ENCODE measurements around the gene SIPA1L3. TPM values are rescaled to one million over a fixed set of nuclear protein-coding genes. Genes with fewer than 3 reads are reported as not detected.

Gene SIPA1L3
- total and polyA plus RNA-seq, 10 of the 15 experiments (the other 5 are each of a cell fraction or from before 2014, with no cell fraction given) = 0.24 to 66.2 (median 19.1) TPM

GRCh38 chr19:38133319-38133718 lies 226.3 kb downstream of the SIPA1L3 start:
- in situ Hi-C loops (cut with MboI) = no loop called here
- DNase-seq (ENCODE audit: low read depth, low spot score) (no peak), ATAC-seq (no peak), FAIRE-seq (no peak)
- H3K27ac ChIP-seq (ENCODE audit: control insufficient read depth, insufficient read depth) = no peak overlapping the region
- intact Hi-C loops (cut with micrococcal nuclease; ENCODE audit: unreplicated experiment) = no loop called here
- no peaks in the 10 kb centered on the region for H3K9me3 ChIP-seq (replicated peaks; ENCODE audit: control insufficient read depth, insufficient read depth, low read length)
- H4K20me1 ChIP-seq (ENCODE audit: control insufficient read depth, insufficient read depth) = no peaks in the 10 kb centered on the region; the same call in 1 of the 2 replicates
- peaks cover 3 to 5% of the 10 kb centered on the region in 2 experiments; a peak in 3 of 4 replicates for H3K36me3 ChIP-seq (ENCODE audit: control insufficient read depth in 2 of 2, insufficient read depth in 2 of 2, low read length in 1 of 2)
- H3K4me2 ChIP-seq (ENCODE audit: control insufficient read depth, insufficient read depth) = no peak overlapping the region
- POLR2A ChIA-PET = interaction anchor here (0.5 kb wide), 1 partner anchor 85 kb away, joined by 4 read pairs; no protein-coding TSS in a partner anchor
- 97% methylated on average over 3 of the region's 3 CpGs for WGBS (ENCODE audit: insufficient coverage, insufficient replicate concordance, low lambda C conversion rate, missing lambda C conversion rate)
- no TSS peak for BruUV-seq (replicated peaks)
- H3K4me3 ChIP-seq = no peak overlapping the region
- CTCF ChIA-PET = interaction anchor here (0.6 to 4.7 kb wide), 7 partner anchors 10 to 231 kb away, joined by 3 to 19 read pairs (median 4); no protein-coding TSS in a partner anchor
- no peak for TF ChIP-seq RAD51 (IDR thresholded peaks at IDR 0.05)
- no peak overlapping the region for H2AFZ ChIP-seq (ENCODE audit: control insufficient read depth, low read depth, low read length)
- RAD21 ChIA-PET (ENCODE audit: unreplicated experiment) = interaction anchor here (1.3 kb wide), 1 partner anchor 231 kb away, joined by 3 read pairs; no protein-coding TSS in a partner anchor
- H3K4me1 ChIP-seq (ENCODE audit: control insufficient read depth, insufficient read depth, low read length) = no peaks in the 10 kb centered on the region
- H3K27me3 ChIP-seq (replicated peaks in 1 of 2; ENCODE audit: control insufficient read depth in 2 of 2, insufficient read depth in 2 of 2, low read length in 1 of 2) = no peaks in the 10 kb centered on the region
- no peak overlapping the region for H3K9ac ChIP-seq (ENCODE audit: control insufficient read depth, insufficient read depth, low read length)
- H3K79me2 ChIP-seq (ENCODE audit: control insufficient read depth, insufficient read depth, low read length) = no peaks in the 10 kb centered on the region
- SMC1A ChIA-PET (ENCODE audit: uncharacterized antibody, unreplicated experiment) = interaction anchor here (1.1 to 1.2 kb wide), 2 partner anchors 15 to 100 kb away, joined by 3 read pairs; no protein-coding TSS in a partner anchor

DNA sequence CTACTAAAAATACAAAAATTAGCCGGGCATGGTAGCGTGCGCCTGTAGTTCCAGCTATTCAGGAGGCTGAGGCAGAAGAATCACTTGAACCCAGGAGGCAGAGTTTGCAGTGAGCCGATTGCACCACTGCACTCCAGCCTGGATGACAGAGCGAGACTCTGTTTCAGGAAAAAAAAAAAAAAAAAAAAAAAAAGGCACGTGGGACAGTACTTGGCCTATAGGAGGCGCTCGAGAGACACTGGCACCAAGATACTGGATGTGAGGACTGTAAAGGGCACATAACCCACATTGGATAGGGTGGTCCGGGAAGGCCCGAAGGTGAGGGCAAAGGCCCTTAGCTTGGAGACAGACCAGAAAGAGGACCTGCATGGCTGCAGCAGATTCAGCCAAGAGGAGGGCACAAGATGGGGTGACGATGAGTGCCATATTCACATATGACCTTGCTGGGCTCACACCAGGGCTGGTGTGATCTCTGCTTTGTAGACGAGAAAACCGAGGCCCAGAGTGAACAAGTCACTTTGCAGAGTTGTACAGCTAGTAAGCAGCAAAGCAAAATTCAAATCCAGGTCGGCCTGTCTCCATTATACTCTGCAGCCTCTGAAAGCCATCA lies 227.6 kb downstream of the SIPA1L3 start:
- Histone ChIP-seq H3K9ac (ENCODE audit: control insufficient read depth, insufficient read depth, low read length) (no peak overlapping the region), H3K4me1 (ENCODE audit: control insufficient read depth, insufficient read depth, low read length) (no peaks in the 10 kb centered on the region), H3K9me3 (replicated peaks; ENCODE audit: control insufficient read depth, insufficient read depth, low read length) (no peaks in the 10 kb centered on the region), H3K27ac (ENCODE audit: control insufficient read depth, insufficient read depth) (no peak overlapping the region), H4K20me1 (ENCODE audit: control insufficient read depth, insufficient read depth) (no peaks in the 10 kb centered on the region; the same call in 1 of the 2 replicates), H3K4me2 (ENCODE audit: control insufficient read depth, insufficient read depth) (no peak overlapping the region), H3K27me3 (replicated peaks in 1 of 2; ENCODE audit: control insufficient read depth in 2 of 2, insufficient read depth in 2 of 2, low read length in 1 of 2) (no peaks in the 10 kb centered on the region), H3K36me3 (ENCODE audit: control insufficient read depth in 2 of 2, insufficient read depth in 2 of 2, low read length in 1 of 2) (peaks cover 3 to 5% of the 10 kb centered on the region in 2 experiments; a peak in 3 of 4 replicates), H3K79me2 (ENCODE audit: control insufficient read depth, insufficient read depth, low read length) (no peaks in the 10 kb centered on the region), H3K4me3 (no peak overlapping the region), H2AFZ (ENCODE audit: control insufficient read depth, low read depth, low read length) (no peak overlapping the region)
- peak; percentile 56 for ATAC-seq
- SMC1A ChIA-PET (ENCODE audit: uncharacterized antibody, unreplicated experiment) = interaction anchor here (0.6 to 3.5 kb wide), 4 partner anchors 101 to 232 kb away, joined by 3 to 14 read pairs (median 3); no protein-coding TSS in a partner anchor
- 69% methylated on average over 14 of the region's 14 CpGs for WGBS (ENCODE audit: insufficient coverage, insufficient replicate concordance, low lambda C conversion rate, missing lambda C conversion rate)
- DNase-seq (ENCODE audit: low read depth, low spot score) = no peak
- BruUV-seq (replicated peaks) = no TSS peak
- intact Hi-C loops (cut with micrococcal nuclease; ENCODE audit: unreplicated experiment) (no loop called here), in situ Hi-C loops (cut with MboI) (no loop called here)
- CTCF ChIA-PET = interaction anchor here (0.8 to 4.7 kb wide), 7 partner anchors 9 to 236 kb away, joined by 3 to 19 read pairs (median 5); no protein-coding TSS in a partner anchor
- FAIRE-seq = no peak
- RAD21 ChIA-PET (ENCODE audit: unreplicated experiment) = interaction anchor here (0.7 kb wide), 2 partner anchors 175 to 232 kb away, joined by 3 to 7 read pairs; no protein-coding TSS in a partner anchor
- POLR2A ChIA-PET = no interaction called here
- TF ChIP-seq NKRF (conservative IDR thresholded peaks at IDR 0.05) (no peak), SMARCA5 (IDR thresholded peaks at IDR 0.05) (no peak), ZNF384 (IDR thresholded peaks at IDR 0.05; ENCODE audit: borderline replicate concordance, low read depth, low read length) (peak; percentile 88), ATF3 (IDR thresholded peaks at IDR 0.05; ENCODE audit: borderline replicate concordance, extremely low read depth, low read depth, low read length) (peak; percentile 31; the same call in 1 of the 2 replicates), ZNF207 (IDR thresholded peaks at IDR 0.05; ENCODE audit: borderline replicate concordance) (no peak), TBL1XR1 (IDR thresholded peaks at IDR 0.05; ENCODE audit: low read depth, low read length) (no peak)
- TF ChIP-seq, protein P1, sequence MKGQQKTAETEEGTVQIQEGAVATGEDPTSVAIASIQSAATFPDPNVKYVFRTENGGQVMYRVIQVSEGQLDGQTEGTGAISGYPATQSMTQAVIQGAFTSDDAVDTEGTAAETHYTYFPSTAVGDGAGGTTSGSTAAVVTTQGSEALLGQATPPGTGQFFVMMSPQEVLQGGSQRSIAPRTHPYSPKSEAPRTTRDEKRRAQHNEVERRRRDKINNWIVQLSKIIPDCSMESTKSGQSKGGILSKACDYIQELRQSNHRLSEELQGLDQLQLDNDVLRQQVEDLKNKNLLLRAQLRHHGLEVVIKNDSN (IDR thresholded peaks at IDR 0.05; ENCODE audit: borderline replicate concordance, extremely low read length, insufficient read depth, low read depth, low read length) = peak; percentile 35
- TF ChIP-seq, protein P2, sequence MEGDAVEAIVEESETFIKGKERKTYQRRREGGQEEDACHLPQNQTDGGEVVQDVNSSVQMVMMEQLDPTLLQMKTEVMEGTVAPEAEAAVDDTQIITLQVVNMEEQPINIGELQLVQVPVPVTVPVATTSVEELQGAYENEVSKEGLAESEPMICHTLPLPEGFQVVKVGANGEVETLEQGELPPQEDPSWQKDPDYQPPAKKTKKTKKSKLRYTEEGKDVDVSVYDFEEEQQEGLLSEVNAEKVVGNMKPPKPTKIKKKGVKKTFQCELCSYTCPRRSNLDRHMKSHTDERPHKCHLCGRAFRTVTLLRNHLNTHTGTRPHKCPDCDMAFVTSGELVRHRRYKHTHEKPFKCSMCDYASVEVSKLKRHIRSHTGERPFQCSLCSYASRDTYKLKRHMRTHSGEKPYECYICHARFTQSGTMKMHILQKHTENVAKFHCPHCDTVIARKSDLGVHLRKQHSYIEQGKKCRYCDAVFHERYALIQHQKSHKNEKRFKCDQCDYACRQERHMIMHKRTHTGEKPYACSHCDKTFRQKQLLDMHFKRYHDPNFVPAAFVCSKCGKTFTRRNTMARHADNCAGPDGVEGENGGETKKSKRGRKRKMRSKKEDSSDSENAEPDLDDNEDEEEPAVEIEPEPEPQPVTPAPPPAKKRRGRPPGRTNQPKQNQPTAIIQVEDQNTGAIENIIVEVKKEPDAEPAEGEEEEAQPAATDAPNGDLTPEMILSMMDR (IDR thresholded peaks at IDR 0.05 in 2 of 3, conservative IDR thresholded peaks at IDR 0.05 in 1 of 3; ENCODE audit: control insufficient read depth in 2 of 3, extremely low read depth in 1 of 3, insufficient read depth in 1 of 3, low read depth in 3 of 3, low read length in 3 of 3) = peak; percentile 35 to 70 (median 53); a peak in 5 of 6 replicates

Data from GM12878 (cell line).